ENCODE results near the gene ZMYND19.

ZMYND19 gene

DNA sequence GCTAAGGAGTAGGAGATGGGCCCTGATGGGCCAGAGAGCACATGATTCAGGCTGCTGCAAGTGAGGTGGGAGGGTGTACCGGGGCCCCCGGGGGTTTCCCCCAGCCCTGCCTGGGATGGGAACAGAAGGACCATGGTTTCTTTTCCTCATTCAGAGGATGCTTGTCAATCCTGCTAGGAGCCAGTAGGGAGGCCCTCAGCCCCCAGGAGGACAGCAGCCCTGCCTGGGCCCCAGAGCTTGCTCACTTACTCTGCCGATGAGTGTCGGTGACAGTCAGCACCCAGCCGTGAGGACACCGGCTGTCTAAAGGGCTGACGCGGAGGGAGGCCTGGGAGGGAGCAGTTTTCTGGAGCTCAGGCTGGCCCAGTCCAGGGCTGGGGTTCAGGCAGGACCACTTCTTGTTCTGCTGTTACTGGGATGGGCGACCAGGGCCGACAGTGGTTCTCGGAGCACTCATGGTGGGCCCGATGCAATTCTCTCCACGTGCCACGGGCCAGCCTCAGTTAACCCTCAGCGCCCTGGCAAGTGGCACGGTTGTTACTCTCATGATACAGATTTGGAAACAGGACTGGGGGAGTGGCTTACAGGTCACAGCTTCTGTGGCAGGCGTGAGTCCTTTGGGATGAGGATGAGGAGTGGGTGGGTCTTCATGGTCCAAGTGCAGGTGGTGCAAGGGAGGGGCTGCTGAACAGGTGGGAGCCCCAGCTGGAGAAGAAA is 17.0 kb upstream of the ZMYND19 start:
- TF ChIP-seq, protein P1, sequence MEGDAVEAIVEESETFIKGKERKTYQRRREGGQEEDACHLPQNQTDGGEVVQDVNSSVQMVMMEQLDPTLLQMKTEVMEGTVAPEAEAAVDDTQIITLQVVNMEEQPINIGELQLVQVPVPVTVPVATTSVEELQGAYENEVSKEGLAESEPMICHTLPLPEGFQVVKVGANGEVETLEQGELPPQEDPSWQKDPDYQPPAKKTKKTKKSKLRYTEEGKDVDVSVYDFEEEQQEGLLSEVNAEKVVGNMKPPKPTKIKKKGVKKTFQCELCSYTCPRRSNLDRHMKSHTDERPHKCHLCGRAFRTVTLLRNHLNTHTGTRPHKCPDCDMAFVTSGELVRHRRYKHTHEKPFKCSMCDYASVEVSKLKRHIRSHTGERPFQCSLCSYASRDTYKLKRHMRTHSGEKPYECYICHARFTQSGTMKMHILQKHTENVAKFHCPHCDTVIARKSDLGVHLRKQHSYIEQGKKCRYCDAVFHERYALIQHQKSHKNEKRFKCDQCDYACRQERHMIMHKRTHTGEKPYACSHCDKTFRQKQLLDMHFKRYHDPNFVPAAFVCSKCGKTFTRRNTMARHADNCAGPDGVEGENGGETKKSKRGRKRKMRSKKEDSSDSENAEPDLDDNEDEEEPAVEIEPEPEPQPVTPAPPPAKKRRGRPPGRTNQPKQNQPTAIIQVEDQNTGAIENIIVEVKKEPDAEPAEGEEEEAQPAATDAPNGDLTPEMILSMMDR (IDR thresholded peaks at IDR 0.05; ENCODE audit: control extremely low read depth, extremely low read depth, low read depth, missing control alignments), result no peak
- CTCF ChIA-PET, result interaction anchor here (1.8 kb wide), 1 partner anchor 16 kb away, joined by 6 read pairs; no protein-coding TSS in a partner anchor
- no peak for DNase-seq (ENCODE audit: extremely low spot score)
- POLR2A ChIA-PET, result no interaction called here

DNA sequence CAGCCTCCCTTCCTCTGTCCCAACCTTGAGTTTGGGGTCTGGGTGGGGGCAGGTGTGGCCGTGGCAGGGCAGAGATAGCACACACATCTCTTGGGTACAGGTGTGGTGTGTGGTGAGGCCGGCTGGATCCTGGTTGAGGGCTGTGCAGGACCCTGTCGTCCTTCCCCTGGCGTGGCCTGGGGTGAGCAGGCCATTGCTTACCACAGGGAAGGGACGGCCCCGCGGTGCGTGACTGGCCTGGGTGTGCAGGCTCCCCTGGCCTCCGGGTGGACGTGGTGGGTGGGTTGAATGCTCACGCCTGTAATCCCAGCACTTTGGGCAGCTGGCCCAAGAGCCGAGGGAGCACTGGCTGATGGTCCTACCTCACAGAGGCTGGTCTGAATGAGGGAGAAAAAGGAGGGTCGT is 16.4 kb upstream of the ZMYND19 start:
- ChIA-PET POLR2A (no interaction called here), CTCF (interaction anchor here (1.8 kb wide), 1 partner anchor 15 kb away, joined by 6 read pairs; no protein-coding TSS in a partner anchor)
- TF ChIP-seq, protein P1 (IDR thresholded peaks at IDR 0.05; ENCODE audit: control extremely low read depth, extremely low read depth, low read depth, missing control alignments), result no peak
- no peak for DNase-seq (ENCODE audit: extremely low spot score)

DNA sequence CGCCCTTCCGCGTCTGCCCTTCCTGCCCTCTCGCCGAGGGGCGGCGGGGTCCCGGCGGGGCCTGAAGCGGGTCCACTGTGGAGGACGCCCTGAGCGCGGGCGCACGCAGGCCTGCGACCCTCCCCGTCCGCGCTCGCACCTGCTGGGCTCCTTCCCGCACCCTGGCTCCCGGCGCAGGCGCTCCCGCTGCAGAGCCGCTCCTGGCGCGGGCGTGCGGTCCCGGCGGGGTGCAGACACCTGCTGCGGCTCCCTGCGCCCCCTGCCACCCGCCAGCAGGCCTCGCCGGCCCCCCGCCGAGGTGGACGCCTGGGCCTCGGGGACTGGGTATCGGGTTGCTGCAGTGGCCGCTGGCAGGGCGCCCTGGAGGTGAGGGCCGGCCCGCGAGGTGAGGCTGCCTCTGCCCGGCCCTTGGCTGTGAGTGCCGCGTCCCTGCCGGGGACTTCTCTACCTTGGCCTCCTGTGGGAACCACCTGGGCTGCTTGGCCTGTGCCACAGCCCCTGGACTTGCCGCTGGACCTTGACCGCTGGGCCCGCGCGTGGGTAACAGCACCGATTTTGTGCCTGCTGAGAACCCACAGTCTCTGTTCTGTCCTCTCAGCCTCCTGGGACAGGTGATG is 15.8 kb upstream of the ZMYND19 start:
- TF ChIP-seq, protein P1 (IDR thresholded peaks at IDR 0.05; ENCODE audit: control extremely low read depth, extremely low read depth, low read depth, missing control alignments), result peak; percentile 1
- POLR2A ChIA-PET, result no interaction called here
- CTCF ChIA-PET, result no interaction called here
- DNase-seq (ENCODE audit: extremely low spot score), result no peak

DNA sequence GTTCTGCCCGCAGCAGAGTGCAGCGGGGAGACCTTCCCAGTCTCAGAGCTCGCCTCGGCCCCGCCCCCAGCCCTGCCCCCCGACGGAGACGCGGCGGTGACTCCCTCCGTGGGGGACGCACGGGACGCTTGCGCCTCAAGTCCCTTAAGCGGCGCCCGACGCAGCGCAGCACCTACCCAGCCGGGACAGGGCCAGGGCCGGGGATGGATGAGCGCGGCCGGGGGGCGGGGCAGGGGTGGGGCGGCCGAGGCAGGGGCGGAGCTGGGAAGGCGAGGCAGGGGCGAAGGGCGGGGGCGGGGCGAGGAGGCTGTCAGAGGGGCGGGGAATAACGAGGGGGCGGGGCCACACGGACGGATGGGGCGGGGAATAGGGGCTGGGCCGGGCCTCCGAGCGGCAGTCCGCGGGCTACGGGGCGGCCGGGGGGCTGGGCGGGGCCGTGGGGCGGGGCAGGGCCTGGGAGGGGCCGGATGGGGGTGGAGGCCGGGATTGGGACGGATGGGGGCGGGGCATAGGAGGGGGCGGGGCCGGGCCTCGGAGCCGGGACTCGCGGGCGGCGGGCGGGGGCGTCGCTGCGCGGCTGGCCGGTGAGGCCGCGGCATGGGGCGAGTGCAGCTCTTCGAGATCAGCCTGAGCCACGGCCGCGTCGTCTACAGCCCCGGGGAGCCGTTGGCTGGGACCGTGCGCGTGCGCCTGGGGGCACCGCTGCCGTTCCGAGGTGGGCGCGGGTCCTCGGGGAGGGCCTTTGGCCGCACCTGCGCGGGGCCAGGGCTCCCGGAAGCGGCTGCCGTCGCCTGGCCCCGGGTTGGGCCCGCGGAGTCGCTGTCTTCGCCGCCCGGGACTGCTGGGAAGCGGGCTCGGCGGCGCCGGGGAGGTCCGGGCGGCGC is 15.1 kb upstream of the ZMYND19 start, which contains the start of gene ARRDC1:
ARRDC1 (plus strand) TSS at position 566 of the 884 bp plus-strand sequence; CDS start at position 598, 32 bp downstream.
- peak; percentile 99 for DNase-seq (ENCODE audit: extremely low spot score)
- POLR2A ChIA-PET, result interaction anchor here (0.5 to 1.0 kb wide), 2 partner anchors 26 to 303 kb away, joined by 3 read pairs; partner anchors contain the start of gene NRARP

DNA sequence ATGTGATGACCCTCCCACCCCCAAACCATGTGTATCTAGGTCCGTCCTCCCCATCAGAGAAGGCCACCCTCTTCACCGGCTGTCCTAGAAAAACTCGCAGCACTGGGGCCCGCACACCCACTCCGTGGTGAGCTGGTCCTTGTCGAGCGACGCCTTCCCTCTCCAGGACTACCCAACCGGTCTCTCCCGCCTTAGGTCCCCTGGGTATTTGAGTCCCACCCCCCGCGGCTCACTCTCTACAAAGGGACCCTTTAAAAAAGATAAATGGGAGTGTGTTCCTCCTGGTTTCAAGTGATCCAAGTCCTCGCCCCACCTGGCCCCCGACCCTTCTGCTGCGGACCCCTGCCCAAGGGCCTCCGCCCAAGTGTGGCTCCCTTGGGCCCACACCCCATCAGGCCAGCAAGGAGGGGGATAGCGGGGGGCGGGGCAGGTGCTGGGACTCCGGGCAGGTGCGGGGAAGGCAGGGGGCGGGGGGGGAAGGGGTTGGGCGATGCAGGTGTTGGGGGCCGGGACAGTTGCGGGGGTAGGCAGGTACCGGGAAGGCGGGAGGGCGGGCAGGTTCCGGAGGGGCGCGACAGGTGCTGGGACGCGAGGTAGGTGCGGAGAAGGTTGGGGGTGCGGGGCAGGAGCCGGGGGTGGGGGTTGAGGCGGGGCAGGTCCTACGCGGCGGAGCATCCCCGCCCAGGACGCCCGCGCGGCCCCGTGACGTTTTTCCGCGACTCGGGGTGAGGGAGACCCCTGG is 14.2 kb upstream of the ZMYND19 start:
- ChIA-PET POLR2A (interaction anchor here (1.0 kb wide), 1 partner anchor 302 kb away, joined by 3 read pairs; the partner anchor contains the start of gene NRARP), CTCF (no interaction called here)
- DNase-seq (ENCODE audit: extremely low spot score), result no peak
- TF ChIP-seq, protein P1 (IDR thresholded peaks at IDR 0.05; ENCODE audit: control extremely low read depth, extremely low read depth, low read depth, missing control alignments), result no peak

More for the DNA sequence above, 15.1 kb upstream of the ZMYND19 start, which contains the start of gene ARRDC1:
- TF ChIP-seq, protein P1 (IDR thresholded peaks at IDR 0.05; ENCODE audit: control extremely low read depth, extremely low read depth, low read depth, missing control alignments), result no peak
- CTCF ChIA-PET, result no interaction called here

Data from GM10248 (cell line).